Measurements from ENCODE around the gene CUEDC2.

Gene CUEDC2

GRCh38 chr10:102418622-102419268 is 13.6 kb downstream of the CUEDC2 start, which contains the start of gene PSD:
Gene PSD (minus strand): TSS chr10:102418785. CDS start chr10:102417038, 1,747 bp downstream.
- TF ChIP-seq CTCF (IDR thresholded peaks at IDR 0.05), result no peak
- Histone ChIP-seq H3K36me3 (ENCODE audit: control insufficient read depth, insufficient read depth, low read length) (no peaks in the 10 kb centered on the region), H3K4me1 (peaks cover 15% of the 10 kb centered on the region), H3K9ac (peak within 1 kb of the TSS; percentile 64), H2AFZ (peak within 1 kb of the TSS; percentile 95), H3K4me2 (ENCODE audit: low read length) (peak within 1 kb of the TSS; percentile 76), H3K9me3 (ENCODE audit: control insufficient read depth, low read length) (no peaks in the 10 kb centered on the region), H3K27ac (peak within 1 kb of the TSS; percentile 98), H3K27me3 (ENCODE audit: control insufficient read depth, insufficient read depth, low read length) (no peaks in the 10 kb centered on the region), H3K79me2 (no peaks in the 10 kb centered on the region), H3K4me3 (ENCODE audit: low read depth, low read length) (peak within 1 kb of the TSS; percentile 85)

- TF ChIP-seq CTCF (IDR thresholded peaks at IDR 0.05), result no peak
- Histone ChIP-seq H3K27ac (no peak overlapping the region), H3K36me3 (ENCODE audit: control insufficient read depth, insufficient read depth, low read length) (no peaks in the 10 kb centered on the region), H3K79me2 (no peaks in the 10 kb centered on the region), H3K9me3 (ENCODE audit: control insufficient read depth, low read length) (no peaks in the 10 kb centered on the region), H3K27me3 (ENCODE audit: control insufficient read depth, insufficient read depth, low read length) (no peaks in the 10 kb centered on the region), H3K4me1 (peaks cover 9% of the 10 kb centered on the region), H3K4me2 (ENCODE audit: low read length) (no peak overlapping the region), H3K4me3 (ENCODE audit: low read depth, low read length) (no peak overlapping the region), H3K9ac (no peak overlapping the region), H2AFZ (no peak overlapping the region)
These were observed 15.7 kb downstream of the CUEDC2 start for GRCh38 chr10:102416695-102417094.

- no peak for TF ChIP-seq CTCF (IDR thresholded peaks at IDR 0.05)
- Histone ChIP-seq H3K4me2 (ENCODE audit: low read length) (no peak overlapping the region), H3K9me3 (ENCODE audit: control insufficient read depth, low read length) (no peaks in the 10 kb centered on the region), H3K36me3 (ENCODE audit: control insufficient read depth, insufficient read depth, low read length) (no peaks in the 10 kb centered on the region), H3K9ac (no peak overlapping the region), H3K79me2 (no peaks in the 10 kb centered on the region), H3K4me3 (ENCODE audit: low read depth, low read length) (no peak overlapping the region), H3K27me3 (ENCODE audit: control insufficient read depth, insufficient read depth, low read length) (no peaks in the 10 kb centered on the region), H3K4me1 (peaks cover 9% of the 10 kb centered on the region), H3K27ac (no peak overlapping the region), H2AFZ (no peak overlapping the region)
These were observed 16.1 kb downstream of the CUEDC2 start for GRCh38 chr10:102416283-102416682.

GRCh38 chr10:102414749-102415148 is 17.6 kb downstream of the CUEDC2 start:
- no peaks in the 10 kb centered on the region for H3K79me2 ChIP-seq
- H2AFZ ChIP-seq, result no peak overlapping the region
- no peak overlapping the region for H3K4me2 ChIP-seq (ENCODE audit: low read length)
- no peak overlapping the region for H3K27ac ChIP-seq
- H3K4me1 ChIP-seq, result peaks cover 14% of the 10 kb centered on the region
- H3K27me3 ChIP-seq (ENCODE audit: control insufficient read depth, insufficient read depth, low read length), result no peaks in the 10 kb centered on the region
- no peaks in the 10 kb centered on the region for H3K36me3 ChIP-seq (ENCODE audit: control insufficient read depth, insufficient read depth, low read length)
- TF ChIP-seq CTCF (IDR thresholded peaks at IDR 0.05), result no peak
- H3K9me3 ChIP-seq (ENCODE audit: control insufficient read depth, low read length), result no peaks in the 10 kb centered on the region
- H3K9ac ChIP-seq, result no peak overlapping the region
- H3K4me3 ChIP-seq (ENCODE audit: low read depth, low read length), result no peak overlapping the region

Data from parathyroid adenoma (tissue), 2 donors.